HG02943 (cell line): ENCODE measurements around the gene MED1.
"Not testable (repeated sequence)": the region's sequence is repeated elsewhere in the genome, so short reads cannot be mapped to it uniquely, and the experiment has no call there.

Experiments
- ATAC-seq: cut with Tn5 transposase; IDR thresholded peaks from one replicate; pipeline ENCODE4 v1.9.1; 2021; ENCODE audit warnings: mild to moderate bottlenecking, low read depth, moderate library complexity; ENCODE audit not compliant: unreplicated experiment

Gene MED1

DNA sequence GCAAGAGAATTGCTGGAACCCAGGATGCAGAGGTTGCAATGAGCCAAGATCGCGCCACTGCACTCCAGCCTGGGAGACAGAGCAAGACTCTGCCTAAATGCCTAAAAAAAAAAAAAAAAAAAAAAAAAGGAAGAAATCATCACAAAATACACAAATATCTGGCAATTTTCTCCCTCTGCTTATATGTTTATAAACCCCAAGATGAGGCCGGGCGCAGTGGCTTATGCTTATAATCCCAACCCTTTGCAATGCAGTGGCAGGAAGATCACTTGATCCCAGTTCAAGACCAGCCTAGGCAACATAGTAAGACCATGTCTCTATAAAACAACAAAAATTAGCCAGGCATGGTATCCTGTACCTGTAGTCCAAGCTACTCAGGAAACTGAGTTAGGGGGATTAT is 21.5 kb downstream of the MED1 start:
- no peak for ATAC-seq

DNA sequence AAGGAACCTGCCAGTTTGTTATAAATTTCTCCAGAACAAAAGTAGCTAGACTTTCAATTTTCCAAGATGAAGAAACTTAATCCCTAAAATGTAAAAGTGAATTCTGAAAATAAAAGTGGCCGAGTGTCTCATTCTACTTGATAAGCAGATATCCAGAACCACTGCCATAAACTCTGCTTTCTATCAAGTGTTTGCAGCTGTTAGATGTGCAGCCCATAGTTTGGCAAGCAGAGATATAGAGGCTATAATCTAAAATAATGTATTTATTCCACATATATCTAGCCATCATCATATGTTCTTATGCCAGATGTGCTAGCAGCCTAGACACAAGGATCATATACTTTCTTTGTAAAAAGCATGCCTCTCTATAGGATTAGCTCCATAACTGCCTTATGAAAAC is 34.9 kb downstream of the MED1 start:
- no peak for ATAC-seq

DNA sequence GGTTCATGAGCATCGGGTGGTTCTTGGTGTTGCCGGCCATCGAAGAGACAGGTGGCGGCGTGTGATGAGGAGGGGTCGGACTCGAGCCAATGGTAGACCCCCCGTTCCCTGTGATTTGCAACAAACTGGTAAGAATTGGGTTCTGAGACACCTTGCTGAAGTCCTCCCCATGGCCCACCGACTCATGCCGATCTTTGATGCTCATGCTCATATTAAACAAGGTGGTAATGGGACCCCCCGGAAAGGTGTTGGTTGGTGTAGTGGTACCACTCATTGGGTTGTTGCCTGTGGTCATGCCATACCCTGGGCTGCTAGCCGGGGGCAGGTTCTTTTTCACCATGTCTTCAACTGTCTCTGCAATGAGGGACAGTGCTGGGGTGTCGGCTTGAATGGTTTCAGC is 40.8 kb downstream of the MED1 start:
- ATAC-seq: no peak

DNA sequence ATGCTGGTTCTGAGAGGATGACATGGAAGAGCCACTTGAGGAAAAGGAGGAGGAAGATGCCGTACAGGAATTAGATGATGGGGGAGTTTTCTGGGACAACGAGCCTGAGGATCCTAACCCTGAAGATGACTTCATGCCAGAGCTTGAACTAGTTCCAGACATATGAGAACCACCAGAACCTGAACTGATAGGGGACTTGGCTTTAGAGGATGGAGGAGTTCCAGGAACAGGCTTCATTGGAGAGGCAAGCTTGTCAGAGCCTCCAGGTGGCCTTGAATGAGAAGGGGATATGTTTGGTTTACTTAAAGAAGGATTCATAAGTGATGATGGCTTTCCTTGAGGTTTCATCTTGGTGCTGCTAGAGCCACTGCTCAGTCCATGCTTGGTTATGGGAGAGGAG is 42.7 kb downstream of the MED1 start:
- ATAC-seq: no peak

DNA sequence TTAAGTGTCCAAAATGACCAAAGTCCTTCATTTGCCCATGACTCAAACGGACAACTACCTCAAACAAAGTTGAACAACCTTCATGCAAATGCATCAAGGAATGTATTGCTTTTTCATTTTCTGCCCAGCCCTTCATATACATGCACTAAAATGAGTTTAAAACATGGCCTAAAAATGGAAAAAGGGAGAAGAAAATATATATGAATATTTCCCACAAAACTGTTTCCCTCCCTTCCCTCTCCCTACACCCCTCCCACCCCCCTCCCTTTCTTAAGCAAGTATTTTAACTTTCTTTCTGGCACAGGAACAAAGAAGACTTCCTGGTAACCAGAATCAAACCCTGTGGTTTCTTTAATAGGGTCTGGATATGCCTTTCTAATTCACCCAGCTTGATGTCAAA is 44.1 kb downstream of the MED1 start:
- no peak for ATAC-seq

DNA sequence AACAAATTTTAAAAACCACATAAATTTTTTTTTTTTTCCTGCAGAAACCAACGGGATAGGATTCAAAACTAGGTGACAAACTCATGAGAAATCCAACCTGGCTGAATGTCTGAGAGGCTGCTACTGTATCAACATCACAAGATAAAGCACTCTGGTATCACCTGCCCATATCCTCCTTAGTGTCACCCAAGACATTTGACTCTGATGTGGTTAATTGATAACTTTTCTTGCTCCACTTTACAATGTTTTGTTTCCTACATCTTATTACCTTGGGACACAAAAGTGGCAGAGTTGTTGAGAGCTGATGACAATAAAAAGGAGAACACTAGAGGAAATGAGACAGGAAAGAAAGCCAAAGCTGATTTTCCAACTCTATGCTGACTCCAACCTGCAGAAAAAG is 45.6 kb downstream of the MED1 start:
- ATAC-seq: no peak

DNA sequence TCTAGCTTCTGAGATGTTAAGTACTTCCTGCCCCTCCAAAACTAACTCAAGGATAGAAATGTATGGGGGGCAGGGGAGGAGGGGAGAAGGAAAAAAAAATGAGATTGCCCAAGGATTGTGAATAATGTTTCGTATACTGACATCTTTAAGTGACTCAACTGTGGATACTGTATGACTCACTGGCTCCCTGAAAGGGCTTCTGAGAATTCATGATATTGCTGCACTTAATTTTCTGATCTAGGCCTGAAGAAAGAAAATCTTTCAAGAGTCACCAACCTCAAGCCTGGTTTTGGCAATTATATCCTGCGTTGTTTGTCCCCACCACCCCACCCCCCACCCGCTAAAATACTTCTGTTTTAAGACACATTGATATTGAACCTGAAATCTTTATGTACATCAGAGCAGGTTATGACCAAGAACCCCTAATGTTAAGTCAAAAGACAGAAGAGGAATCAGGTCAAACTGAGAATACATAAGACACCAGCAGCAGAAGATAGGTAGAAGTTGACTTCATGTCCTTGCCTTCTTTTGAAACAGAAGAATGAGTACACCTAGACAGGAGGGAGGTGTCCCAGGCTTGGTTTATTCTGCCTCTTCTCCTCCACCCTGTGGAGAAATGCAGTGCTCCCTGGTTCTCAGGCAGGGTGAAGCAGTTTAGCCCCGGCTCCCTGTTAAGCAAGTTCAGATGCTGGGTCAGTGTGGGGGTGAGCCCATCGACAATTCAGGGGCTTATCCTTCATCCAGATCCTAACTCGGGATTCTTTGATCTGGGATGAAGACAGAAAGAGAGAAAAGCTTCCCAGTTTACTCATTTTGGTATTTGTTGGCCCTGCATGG is 46.3 kb downstream of the MED1 start:
- no peak for ATAC-seq

DNA sequence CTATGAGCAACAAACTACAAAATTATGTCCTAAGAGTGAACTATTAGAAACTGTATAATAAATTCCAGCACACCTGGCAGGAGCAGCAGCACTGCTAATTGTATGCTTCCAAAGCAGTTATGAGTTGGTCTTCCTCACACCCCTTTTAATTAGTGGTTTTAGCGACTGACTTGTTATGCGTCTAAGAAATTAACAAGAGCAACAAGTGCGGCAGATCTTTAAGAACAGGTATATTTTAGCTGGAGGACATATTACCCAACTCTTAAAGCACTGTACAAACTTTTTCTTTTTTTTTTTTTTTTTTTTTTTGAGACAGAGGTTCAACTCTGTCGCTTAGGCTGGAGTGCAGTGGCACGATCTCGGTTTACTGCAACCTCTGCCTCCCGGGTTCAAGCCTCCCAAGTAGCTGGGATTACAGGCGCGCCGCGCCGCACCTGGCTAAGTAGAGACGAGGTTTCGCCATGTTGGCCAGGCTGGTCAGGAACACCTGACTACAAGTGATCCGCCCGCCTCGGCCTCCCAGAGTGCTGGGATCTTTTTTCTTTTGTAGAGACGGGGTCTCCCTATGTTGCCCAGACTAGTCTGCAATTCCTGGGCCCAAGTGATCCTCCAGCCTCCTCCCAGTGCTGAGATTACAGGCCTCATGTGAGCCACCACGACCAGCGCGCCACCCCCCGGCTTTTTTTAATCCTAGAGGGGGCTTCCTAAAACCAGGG is 48.0 kb downstream of the MED1 start:
- no peak for ATAC-seq

DNA sequence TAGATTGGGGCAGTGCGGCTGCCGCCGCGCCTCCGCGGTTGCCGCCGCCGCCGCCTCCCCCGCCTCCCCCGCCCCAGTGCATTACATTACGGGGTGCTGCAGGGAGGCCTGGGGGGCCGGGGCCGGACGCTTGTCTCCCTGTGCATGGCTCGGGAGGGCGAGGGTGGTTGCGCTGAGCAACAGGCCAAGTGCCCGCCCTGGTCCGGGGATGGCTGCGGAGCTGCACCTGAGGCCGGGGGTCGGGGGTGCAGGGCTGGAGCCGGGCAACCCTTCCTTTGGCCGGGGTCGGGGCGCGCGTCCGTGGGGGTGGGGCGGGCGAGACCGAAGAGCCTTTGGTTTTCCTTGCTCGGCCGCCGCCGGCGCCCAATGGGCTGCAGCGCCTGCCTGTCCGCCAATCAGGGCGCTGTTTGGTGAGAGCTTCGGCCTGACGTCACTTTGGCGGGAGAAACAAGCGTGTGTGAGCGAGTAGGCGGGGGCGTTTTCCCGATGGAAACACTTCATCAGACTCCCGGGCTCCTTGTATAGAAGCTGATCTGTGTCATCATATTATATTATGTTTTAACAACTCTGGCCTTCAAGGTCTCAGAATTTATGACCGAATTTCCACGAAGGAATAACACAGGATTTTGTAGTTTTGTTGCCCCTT is 48.7 kb downstream of the MED1 start:
- ATAC-seq: peak; percentile 59

DNA sequence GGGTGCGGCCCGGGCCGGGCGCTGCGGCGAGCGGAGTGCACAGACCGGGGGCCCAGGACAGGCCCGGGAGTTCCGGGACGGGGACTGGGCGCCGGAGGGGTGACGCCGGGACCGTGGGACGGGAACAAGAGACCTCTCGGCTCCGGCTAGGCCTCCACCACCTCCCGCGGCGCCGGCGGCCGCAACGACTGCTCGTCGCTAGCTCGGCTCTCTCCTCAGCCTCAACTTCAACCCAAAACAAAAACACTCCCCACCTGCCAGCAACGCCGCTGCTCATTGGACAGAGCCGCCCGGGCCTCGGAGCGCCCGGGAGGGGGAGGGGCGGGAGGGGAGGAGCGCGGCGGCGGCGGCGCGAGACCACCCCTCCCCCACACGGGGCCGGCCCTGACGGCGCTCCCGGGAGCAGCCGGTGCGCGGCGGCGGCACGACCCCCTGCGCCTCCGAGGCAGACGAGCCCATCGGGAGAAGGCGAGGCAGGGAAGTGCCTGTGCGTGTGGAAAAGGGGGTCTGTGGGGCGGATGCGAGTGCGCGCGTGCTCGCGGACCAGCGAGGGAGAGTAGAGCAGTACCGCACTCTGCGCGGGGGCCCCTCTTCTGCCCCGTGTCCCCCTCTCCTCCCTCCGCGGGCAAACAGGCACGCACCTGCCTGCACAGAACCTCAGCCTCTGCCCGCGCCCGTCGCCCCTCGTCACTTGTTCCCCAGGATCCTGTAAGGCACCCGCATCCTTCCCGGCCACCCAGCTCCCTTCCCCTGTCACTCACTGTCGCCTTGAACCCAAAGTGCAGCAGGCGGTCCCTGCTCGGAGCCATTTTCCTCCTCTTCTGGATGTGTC is 49.4 kb downstream of the MED1 start, which contains the start of gene FBXL20:
Gene FBXL20 (minus strand): TSS at position 215 of the 832 bp plus-strand sequence. CDS start 224 bp downstream, outside the sequence.
- ATAC-seq: peak; percentile 55

DNA sequence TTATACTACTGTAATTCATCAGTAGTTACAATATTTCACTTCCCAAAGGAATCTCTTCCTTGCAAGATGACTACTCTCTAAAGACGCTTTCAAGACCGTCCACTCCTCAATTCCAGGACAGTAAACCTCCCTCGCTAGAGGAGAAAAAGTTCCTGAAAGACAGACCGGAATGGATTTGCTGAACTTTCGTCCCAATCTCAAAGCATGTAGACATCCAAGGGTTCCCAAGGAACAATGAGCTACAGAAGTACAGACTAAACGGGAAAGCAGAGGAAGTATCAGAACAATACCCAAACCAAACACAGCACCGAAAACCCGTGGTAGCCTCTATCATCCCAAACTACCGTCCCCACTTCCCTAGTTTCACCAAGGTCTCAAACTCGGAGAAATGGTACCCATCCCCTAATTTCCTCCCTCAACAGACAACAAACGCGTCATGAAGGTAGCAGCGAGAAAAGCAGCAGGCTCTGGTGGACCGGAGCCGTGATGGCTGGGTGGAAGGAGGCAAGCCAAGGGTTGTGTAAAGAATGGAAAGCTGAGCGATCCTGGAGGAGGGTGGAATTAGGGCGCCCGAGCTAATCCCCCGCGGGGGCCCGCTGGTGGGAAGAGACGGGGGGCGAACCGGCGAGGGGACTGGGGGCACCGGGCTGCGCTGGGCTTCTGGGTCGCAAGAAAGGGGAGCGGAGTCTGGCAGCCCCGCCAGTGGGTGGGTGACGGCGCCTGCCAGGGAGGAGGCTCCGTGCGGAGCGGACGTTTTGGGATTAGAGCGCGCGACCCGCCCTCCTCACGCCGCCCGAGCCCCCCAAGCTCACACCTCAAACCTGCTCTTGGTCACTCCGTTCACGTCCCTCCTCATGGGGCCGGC is 50.3 kb downstream of the MED1 start:
- peak; percentile 11 for ATAC-seq

DNA sequence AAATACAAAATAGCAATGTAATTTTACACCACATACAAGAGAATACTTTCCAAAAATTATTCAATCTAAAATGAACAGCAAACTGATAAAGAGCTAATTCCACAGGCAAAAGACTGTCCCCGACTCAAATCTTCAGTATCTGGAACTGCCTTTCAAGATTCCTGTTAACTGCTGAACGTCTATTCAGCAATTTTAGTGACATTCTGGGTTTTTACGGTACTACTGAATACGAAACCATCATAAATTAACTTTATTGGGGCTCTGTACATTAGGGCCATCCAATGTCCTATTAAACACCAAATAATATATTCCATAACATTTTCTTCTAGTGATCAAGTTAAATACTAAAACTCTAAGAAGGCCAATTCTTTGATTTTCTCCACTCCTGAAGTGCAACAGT is 51.3 kb downstream of the MED1 start:
- no peak for ATAC-seq

DNA sequence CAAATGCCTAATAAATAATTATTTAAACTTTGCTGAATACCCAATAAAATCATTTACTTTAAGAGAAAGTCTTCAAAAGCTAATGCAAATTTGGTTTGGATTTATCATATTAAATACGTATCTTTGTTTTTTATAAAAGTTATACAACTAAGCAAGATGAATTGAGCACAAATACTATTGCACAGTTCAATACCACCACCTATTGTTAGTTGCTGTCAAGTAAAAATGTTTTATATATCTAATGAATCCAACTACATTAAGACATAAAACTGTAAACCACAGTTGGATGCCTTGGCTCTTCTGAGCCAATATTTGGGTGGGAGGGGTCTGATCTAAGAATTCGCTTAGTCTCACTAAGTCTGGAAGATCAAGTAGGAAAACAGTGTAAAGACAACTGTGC is 57.3 kb downstream of the MED1 start:
- no peak for ATAC-seq

DNA sequence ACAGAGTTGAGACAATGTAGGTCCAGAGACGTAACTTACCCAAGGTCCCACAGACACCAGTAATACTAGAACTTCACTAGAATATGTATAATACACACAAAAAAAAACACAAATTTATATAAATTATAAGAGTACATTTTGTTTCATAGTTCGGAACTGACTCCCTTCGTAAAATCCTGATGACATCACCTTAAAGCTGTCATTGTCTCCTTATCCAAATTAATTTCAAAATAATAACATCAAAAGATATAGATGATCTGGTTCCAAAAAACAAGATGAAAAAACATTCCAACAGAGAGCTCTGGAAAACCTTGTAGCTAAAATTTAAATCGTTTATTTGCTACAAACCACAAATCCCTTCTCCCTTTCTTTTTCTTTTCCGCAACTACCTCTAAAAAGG is 59.6 kb downstream of the MED1 start:
- no peak for ATAC-seq

DNA sequence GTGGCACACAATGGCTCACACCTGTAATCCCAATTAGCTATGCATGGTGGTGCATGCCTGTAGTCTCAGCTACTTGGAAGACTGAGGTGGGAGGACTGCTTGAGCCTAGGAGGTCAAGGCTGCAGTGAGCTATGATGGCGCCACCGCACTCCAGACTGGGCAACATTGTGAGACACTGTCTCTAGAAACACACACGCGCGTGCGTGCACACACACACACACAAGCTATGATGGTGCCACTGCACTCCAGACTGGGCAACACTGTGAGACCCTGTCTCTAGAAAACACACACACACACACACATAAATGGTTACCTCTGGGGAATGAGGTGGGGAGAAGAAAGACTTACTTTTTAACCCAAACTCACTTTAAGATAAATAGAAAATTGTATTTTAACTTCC is 66.0 kb downstream of the MED1 start:
- no peak for ATAC-seq

DNA sequence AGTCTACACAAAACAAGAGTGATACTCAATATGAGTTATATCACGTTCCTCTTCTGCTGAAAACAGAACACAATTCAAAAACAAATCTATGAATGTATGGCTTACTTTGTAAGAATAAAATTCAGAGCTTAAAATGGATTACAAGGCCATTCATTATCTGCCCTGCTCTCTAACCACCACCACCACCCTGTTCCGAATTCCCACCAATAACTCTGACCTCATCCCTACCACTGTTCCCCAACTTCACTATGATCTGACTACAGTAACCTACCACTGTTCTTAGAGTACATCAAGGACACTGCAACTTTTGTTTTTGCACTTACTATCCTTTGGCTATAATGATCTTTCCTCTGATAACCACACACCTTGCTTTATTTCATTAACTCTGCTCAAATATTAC is 70.9 kb downstream of the MED1 start:
- no peak for ATAC-seq

DNA sequence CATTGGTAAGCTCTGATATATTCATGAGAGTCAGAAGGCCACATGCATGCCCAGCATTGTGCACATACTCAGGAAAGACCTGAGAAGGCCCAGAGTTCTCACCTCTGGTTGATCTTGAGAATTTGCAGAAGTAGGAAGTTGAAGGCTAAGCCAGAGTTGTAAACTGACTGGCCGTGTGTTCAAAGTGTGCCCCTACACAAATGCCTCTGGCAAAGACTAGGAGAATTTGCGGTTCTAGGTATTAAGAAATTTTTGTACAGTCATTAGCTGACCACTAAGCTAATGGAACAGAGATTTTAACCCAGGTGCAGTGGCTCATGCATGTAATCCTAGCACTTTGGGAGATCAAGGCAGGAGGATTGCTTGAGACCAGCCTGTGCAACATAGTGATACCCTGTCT is 74.6 kb downstream of the MED1 start:
- no peak for ATAC-seq

DNA sequence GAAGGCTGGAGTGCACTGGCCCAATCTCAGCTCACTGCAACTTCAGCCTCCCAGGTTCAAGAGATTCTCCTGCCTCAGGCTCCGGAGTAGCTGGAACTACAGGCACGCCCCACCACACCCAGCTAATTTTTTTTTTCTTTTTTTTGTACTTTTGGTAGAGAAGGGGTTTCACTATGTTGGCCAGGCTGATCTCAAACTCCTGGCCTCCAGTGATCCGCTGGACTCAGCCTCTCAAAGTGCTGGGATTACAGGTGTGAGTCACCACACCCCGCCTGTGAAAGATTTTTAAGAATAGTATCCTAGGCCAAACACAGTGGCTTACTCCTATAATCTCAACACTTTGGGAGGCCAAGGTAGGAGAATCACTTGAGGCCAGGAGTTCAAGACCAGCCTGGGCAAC is 83.3 kb downstream of the MED1 start:
- ATAC-seq: not testable (repeated sequence)

DNA sequence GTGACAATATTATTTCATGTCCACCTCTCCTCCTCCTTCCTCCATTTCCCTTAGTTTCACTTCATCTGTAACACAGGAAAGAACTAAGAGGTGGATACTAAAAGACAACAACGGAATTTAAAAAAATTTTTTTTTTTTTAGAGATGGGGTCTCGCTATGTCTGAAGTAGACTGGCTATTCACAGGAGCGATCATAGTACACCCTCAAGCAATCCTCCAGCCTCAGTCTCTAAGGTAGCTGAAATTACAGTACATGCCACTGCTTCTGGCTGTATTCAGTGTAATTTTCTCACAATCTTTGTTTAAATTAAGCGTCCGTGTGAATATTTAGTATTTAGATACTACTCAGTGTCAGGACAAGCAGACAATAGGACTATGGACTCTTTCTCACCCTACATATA is 85.2 kb downstream of the MED1 start:
- ATAC-seq: no peak

DNA sequence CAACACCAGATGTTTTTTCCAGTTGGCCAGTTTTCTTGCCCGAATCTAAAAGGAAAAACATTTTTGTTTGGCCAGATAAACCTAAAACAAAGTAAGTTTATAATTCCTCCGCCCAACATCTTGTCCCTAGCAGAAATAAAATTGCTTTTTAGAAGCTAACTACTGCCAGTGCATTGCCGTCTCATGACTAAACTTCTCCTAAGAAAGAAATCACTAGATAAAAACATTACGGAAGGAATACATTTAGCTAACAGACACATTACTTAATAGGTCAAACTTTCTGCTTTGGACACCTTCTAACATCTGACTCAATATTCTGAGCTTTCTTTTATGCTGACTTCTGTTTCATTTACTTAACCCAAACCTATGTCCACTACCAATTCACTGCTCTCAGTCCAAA is 85.8 kb downstream of the MED1 start:
- ATAC-seq: no peak
